IPS DF 19.7 (cell line): ENCODE data around the gene RAB3C.
"Not testable (repeated sequence)": the region's sequence is repeated elsewhere in the genome, so short reads cannot be mapped to it uniquely, and the experiment has no call there.

Source experiments
- DNase-seq: peaks from one replicate; pipeline ENCODE4 v3.0.0-alpha.2; 2013; ENCODE audit warnings: low read depth, low spot score

RAB3C gene

GRCh38 chr5:58602889-58603288, 20.0 kb downstream of the RAB3C start:
- DNase-seq, result not testable (repeated sequence)

- no peak for DNase-seq
Observed at GRCh38 chr5:58606064-58606463, 23.2 kb downstream of the RAB3C start.

- DNase-seq, result no peak
Observed at GRCh38 chr5:58615972-58616371, 33.1 kb downstream of the RAB3C start.

GRCh38 chr5:58617241-58617640, 34.4 kb downstream of the RAB3C start:
- DNase-seq, result no peak

- DNase-seq, result no peak
Observed at GRCh38 chr5:58620336-58620735, 37.5 kb downstream of the RAB3C start.

- DNase-seq, result no peak
Observed at GRCh38 chr5:58622936-58623871, 40.3 kb downstream of the RAB3C start.

GRCh38 chr5:58628626-58629025, 45.8 kb downstream of the RAB3C start:
- no peak for DNase-seq

- DNase-seq, result no peak
Observed at GRCh38 chr5:58629271-58630159, 46.6 kb downstream of the RAB3C start.

- no peak for DNase-seq
Observed at GRCh38 chr5:58631895-58632294, 49.0 kb downstream of the RAB3C start.

GRCh38 chr5:58635416-58635815, 52.5 kb downstream of the RAB3C start:
- DNase-seq, result no peak

GRCh38 chr5:58640011-58640410, 57.1 kb downstream of the RAB3C start:
- no peak for DNase-seq

- DNase-seq, result no peak
Observed at GRCh38 chr5:58641533-58641932, 58.7 kb downstream of the RAB3C start.

- no peak for DNase-seq
Observed at GRCh38 chr5:58648846-58649245, 66.0 kb downstream of the RAB3C start.

- DNase-seq, result no peak
Observed at GRCh38 chr5:58649716-58650115, 66.8 kb downstream of the RAB3C start.

GRCh38 chr5:58653521-58653920, 70.6 kb downstream of the RAB3C start:
- DNase-seq, result no peak

- no peak for DNase-seq
Observed at GRCh38 chr5:58666141-58666540, 83.3 kb downstream of the RAB3C start.

GRCh38 chr5:58666598-58667581, 84.0 kb downstream of the RAB3C start:
- no peak for DNase-seq

- DNase-seq, result no peak
Observed at GRCh38 chr5:58670582-58670981, 87.7 kb downstream of the RAB3C start.

GRCh38 chr5:58671155-58671554, 88.3 kb downstream of the RAB3C start:
- DNase-seq, result no peak

- no peak for DNase-seq
Observed at GRCh38 chr5:58672521-58672920, 89.6 kb downstream of the RAB3C start.

- DNase-seq, result no peak
Observed at GRCh38 chr5:58674070-58674469, 91.2 kb downstream of the RAB3C start.
